ENCODE measurements around the gene FSCN2.

- no peak for TF ChIP-seq CTCF (IDR thresholded peaks at IDR 0.05 in 4 of 5, conservative IDR thresholded peaks at IDR 0.05 in 1 of 5)
- no peak for TF ChIP-seq POLR2A (IDR thresholded peaks at IDR 0.05)
Observed at GRCh38 chr17:81535007-81535328, 6.8 kb downstream of the FSCN2 start.
